Measurements from ENCODE around the gene FHAD1. TPM values are rescaled to one million over a fixed set of nuclear protein-coding genes. Genes with fewer than 3 reads are reported as not detected.

FHAD1 gene
- polyA plus RNA-seq, 3 donors: 0.67 to 0.69 TPM; not detected in 1

- peaks cover 0 to 2% (median 0%) of the 10 kb centered on the region in 7 donors for H3K9me3 Mint-ChIP-seq
- Histone ChIP-seq H3K36me3 (replicated peaks in 1 of 2; ENCODE audit: control insufficient read depth in 1 of 2, insufficient read depth in 2 of 2, low read length in 2 of 2) (no peaks in the 10 kb centered on the region), H3K4me2 (replicated peaks; ENCODE audit: extremely low read depth, low read length, poor library complexity, severe bottlenecking) (no peak overlapping the region), H3K79me2 (ENCODE audit: insufficient read depth, low read length) (no peaks in the 10 kb centered on the region), H4K20me1 (ENCODE audit: insufficient read depth, low read length) (no peaks in the 10 kb centered on the region), H3K27ac (ENCODE audit: low read depth in 1 of 2, low read length in 2 of 2) (no peak overlapping the region), H3K4me1 (ENCODE audit: control insufficient read depth in 1 of 2, insufficient read depth in 2 of 2, low read length in 2 of 2) (peaks cover 2% of the 10 kb centered on the region in 2 donors), H3K4me3 (replicated peaks in 1 of 3; ENCODE audit: low read depth in 2 of 3, low read length in 3 of 3) (no peak overlapping the region), H3K9me3 (replicated peaks in 1 of 2; ENCODE audit: control insufficient read depth in 1 of 2, insufficient read depth in 1 of 2, low read length in 2 of 2) (no peaks in the 10 kb centered on the region), H3K27me3 (ENCODE audit: control insufficient read depth in 2 of 2, insufficient read depth in 2 of 2, low read length in 2 of 2) (no peaks in the 10 kb centered on the region), H3K9ac (ENCODE audit: insufficient read depth, low read length, poor library complexity, severe bottlenecking) (no peak overlapping the region), H2AFZ (ENCODE audit: insufficient read depth, low read depth, low read length, poor library complexity, severe bottlenecking) (no peak overlapping the region)
- peaks cover 7% of the 10 kb centered on the region for H3K4me1 Mint-ChIP-seq
- peak overlapping the region in 1 of 2 donors; percentile 32 for H3K4me3 Mint-ChIP-seq
- intact Hi-C loops (cut with micrococcal nuclease): no loop called here
- no peaks in the 10 kb centered on the region for H3K36me3 Mint-ChIP-seq
- DNase-seq: no peak
- TF ChIP-seq, protein P1, sequence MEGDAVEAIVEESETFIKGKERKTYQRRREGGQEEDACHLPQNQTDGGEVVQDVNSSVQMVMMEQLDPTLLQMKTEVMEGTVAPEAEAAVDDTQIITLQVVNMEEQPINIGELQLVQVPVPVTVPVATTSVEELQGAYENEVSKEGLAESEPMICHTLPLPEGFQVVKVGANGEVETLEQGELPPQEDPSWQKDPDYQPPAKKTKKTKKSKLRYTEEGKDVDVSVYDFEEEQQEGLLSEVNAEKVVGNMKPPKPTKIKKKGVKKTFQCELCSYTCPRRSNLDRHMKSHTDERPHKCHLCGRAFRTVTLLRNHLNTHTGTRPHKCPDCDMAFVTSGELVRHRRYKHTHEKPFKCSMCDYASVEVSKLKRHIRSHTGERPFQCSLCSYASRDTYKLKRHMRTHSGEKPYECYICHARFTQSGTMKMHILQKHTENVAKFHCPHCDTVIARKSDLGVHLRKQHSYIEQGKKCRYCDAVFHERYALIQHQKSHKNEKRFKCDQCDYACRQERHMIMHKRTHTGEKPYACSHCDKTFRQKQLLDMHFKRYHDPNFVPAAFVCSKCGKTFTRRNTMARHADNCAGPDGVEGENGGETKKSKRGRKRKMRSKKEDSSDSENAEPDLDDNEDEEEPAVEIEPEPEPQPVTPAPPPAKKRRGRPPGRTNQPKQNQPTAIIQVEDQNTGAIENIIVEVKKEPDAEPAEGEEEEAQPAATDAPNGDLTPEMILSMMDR (IDR thresholded peaks at IDR 0.05): no peak
- H3K27me3 Mint-ChIP-seq (ENCODE audit: low read depth in 3 of 3): peaks cover 0 to 10% (median 5%) of the 10 kb centered on the region in 3 donors
- H3K27ac Mint-ChIP-seq: no peak overlapping the region
- 91% methylated on average over 4 of the region's 8 CpGs for WGBS (ENCODE audit: insufficient coverage)
Observed at GRCh38 chr1:15357612-15358207, 110.7 kb downstream of the FHAD1 start.

DNA sequence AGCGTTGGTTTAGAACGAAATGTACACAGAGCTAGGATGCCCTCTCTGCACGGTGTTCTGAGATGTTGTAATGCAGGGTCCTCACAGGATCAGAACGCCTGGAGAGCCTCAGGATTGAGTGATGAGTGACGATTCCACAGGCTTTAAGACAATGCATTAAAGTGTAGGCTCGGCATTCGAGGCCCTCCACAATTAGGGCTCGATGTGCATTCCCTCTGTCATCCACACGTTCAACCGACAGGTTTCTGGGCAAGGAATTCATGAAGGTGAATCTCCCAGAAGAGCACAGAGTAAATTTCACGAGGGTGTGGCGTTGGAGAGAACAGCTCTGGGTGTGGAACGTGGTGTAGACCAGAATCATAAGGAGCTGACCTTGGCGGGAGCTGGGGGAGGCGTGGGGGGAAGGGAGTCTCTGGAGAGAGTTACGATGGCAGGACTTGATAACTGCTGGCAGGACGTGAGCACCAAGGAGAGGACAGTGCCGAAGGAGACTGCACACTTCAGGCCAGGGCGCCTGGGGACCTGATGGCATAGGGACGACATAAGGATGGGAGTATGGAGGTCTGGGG, 111.6 kb downstream of the FHAD1 start:
- Histone ChIP-seq H3K4me3 (replicated peaks in 1 of 3; ENCODE audit: low read depth in 2 of 3, low read length in 3 of 3) (no peak overlapping the region), H3K36me3 (replicated peaks in 1 of 2; ENCODE audit: control insufficient read depth in 1 of 2, insufficient read depth in 2 of 2, low read length in 2 of 2) (no peaks in the 10 kb centered on the region), H2AFZ (ENCODE audit: insufficient read depth, low read depth, low read length, poor library complexity, severe bottlenecking) (no peak overlapping the region), H3K4me1 (ENCODE audit: control insufficient read depth in 1 of 2, insufficient read depth in 2 of 2, low read length in 2 of 2) (no peaks in the 10 kb centered on the region), H3K27me3 (ENCODE audit: control insufficient read depth in 2 of 2, insufficient read depth in 2 of 2, low read length in 2 of 2) (no peaks in the 10 kb centered on the region), H3K4me2 (replicated peaks; ENCODE audit: extremely low read depth, low read length, poor library complexity, severe bottlenecking) (no peak overlapping the region), H3K9ac (ENCODE audit: insufficient read depth, low read length, poor library complexity, severe bottlenecking) (no peak overlapping the region), H3K79me2 (ENCODE audit: insufficient read depth, low read length) (no peaks in the 10 kb centered on the region), H3K9me3 (replicated peaks in 1 of 2; ENCODE audit: control insufficient read depth in 1 of 2, insufficient read depth in 1 of 2, low read length in 2 of 2) (no peaks in the 10 kb centered on the region), H4K20me1 (ENCODE audit: insufficient read depth, low read length) (no peaks in the 10 kb centered on the region), H3K27ac (ENCODE audit: low read depth in 1 of 2, low read length in 2 of 2) (no peak overlapping the region)
- Mint-ChIP-seq H3K36me3 (no peaks in the 10 kb centered on the region), H3K27ac (no peak overlapping the region), H3K4me3 (no peak overlapping the region), H3K27me3 (ENCODE audit: low read depth in 3 of 3) (peaks cover 0 to 10% (median 5%) of the 10 kb centered on the region in 3 donors), H3K9me3 (peaks cover 0 to 2% (median 0%) of the 10 kb centered on the region in 7 donors), H3K4me1 (peaks cover 5% of the 10 kb centered on the region)
- 94% methylated on average over 20 of the region's 20 CpGs for WGBS (ENCODE audit: insufficient coverage)
- intact Hi-C loops (cut with micrococcal nuclease): no loop called here
- TF ChIP-seq, protein P1 (IDR thresholded peaks at IDR 0.05): no peak
- DNase-seq: no peak
